ENCODE data around the gene CAP1. TPM values are rescaled to one million over a fixed set of nuclear protein-coding genes. Genes with fewer than 3 reads are reported as not detected.

The CAP1 gene
- total and polyA plus RNA-seq, 9 of the 15 experiments (the other 6 are each of a cell fraction or from before 2014, with no cell fraction given), result 230 to 658 (median 281) TPM

- Histone ChIP-seq H2AFZ (ENCODE audit: low read depth, low read length) (no peak overlapping the region), H3K79me2 (ENCODE audit: control insufficient read depth, insufficient read depth, low read length) (no peaks in the 10 kb centered on the region), H3K4me1 (replicated peaks in 1 of 2; ENCODE audit: control insufficient read depth in 2 of 2, insufficient read depth in 2 of 2, low read length in 2 of 2) (no peaks in the 10 kb centered on the region), H3K9me1 (ENCODE audit: control insufficient read depth, insufficient read depth, low read length) (no peaks in the 10 kb centered on the region), H3K4me3 (no peak overlapping the region), H3K36me3 (ENCODE audit: control insufficient read depth, insufficient read depth, low read length) (no peaks in the 10 kb centered on the region), H3K9ac (ENCODE audit: insufficient read depth in 1 of 2, low read depth in 2 of 2, low read length in 2 of 2) (no peak overlapping the region), H3K27ac (ENCODE audit: extremely low read depth, low read depth, low read length) (no peak overlapping the region), H3K27me3 (ENCODE audit: control insufficient read depth in 2 of 2, insufficient read depth in 2 of 2, low read length in 2 of 2) (no peaks in the 10 kb centered on the region; a peak in 1 of 5 replicates), H4K20me1 (replicated peaks; ENCODE audit: control insufficient read depth, insufficient read depth, low read length) (no peaks in the 10 kb centered on the region), H3K4me2 (ENCODE audit: insufficient read depth, low read length) (no peak overlapping the region), H3K9me3 (replicated peaks; ENCODE audit: control insufficient read depth, insufficient read depth, low read depth, low read length) (no peaks in the 10 kb centered on the region)
- intact Hi-C loops (cut with micrococcal nuclease), result no loop called here
- CTCF ChIA-PET (ENCODE audit: low intra/inter-chr PET ratio), result interaction anchor here (0.6 kb wide), 1 partner anchor 174 kb away, joined by 4 read pairs; no protein-coding TSS in a partner anchor
- in situ Hi-C loops (cut with MboI), result no loop called here
- WGBS (ENCODE audit: insufficient coverage, low coverage, missing lambda C conversion rate), result 24% methylated on average over 2 of the region's 2 CpGs
- BruUV-seq (replicated peaks), result no TSS peak
- DNase-seq (ENCODE audit: extremely low read depth in 1 of 4, low spot score in 3 of 4) (no peak), ATAC-seq (no peak), FAIRE-seq (no peak)
- POLR2A ChIA-PET, result interaction anchor here (0.9 to 1.5 kb wide), 4 partner anchors 15 to 48 kb away, joined by 3 to 4 read pairs (median 4); partner anchors contain the start of gene CAP1
- TF ChIP-seq HNRNPH1 (optimal IDR thresholded peaks at IDR 0.05; ENCODE audit: low read depth, low read length), result no peak
- no peak for TF ChIP-seq SAFB2 (IDR thresholded peaks at IDR 0.05; ENCODE audit: borderline replicate concordance, low read depth, low read length, severe bottlenecking)
- TF ChIP-seq, protein P1, sequence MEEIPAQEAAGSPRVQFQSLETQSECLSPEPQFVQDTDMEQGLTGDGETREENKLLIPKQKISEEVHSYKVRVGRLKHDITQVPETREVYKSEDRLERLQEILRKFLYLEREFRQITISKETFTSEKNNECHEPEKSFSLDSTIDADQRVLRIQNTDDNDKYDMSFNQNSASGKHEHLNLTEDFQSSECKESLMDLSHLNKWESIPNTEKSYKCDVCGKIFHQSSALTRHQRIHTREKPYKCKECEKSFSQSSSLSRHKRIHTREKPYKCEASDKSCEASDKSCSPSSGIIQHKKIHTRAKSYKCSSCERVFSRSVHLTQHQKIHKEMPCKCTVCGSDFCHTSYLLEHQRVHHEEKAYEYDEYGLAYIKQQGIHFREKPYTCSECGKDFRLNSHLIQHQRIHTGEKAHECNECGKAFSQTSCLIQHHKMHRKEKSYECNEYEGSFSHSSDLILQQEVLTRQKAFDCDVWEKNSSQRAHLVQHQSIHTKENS (CRISPR knock-in tag; IDR thresholded peaks at IDR 0.05), result no peak
- TF ChIP-seq, protein P2, sequence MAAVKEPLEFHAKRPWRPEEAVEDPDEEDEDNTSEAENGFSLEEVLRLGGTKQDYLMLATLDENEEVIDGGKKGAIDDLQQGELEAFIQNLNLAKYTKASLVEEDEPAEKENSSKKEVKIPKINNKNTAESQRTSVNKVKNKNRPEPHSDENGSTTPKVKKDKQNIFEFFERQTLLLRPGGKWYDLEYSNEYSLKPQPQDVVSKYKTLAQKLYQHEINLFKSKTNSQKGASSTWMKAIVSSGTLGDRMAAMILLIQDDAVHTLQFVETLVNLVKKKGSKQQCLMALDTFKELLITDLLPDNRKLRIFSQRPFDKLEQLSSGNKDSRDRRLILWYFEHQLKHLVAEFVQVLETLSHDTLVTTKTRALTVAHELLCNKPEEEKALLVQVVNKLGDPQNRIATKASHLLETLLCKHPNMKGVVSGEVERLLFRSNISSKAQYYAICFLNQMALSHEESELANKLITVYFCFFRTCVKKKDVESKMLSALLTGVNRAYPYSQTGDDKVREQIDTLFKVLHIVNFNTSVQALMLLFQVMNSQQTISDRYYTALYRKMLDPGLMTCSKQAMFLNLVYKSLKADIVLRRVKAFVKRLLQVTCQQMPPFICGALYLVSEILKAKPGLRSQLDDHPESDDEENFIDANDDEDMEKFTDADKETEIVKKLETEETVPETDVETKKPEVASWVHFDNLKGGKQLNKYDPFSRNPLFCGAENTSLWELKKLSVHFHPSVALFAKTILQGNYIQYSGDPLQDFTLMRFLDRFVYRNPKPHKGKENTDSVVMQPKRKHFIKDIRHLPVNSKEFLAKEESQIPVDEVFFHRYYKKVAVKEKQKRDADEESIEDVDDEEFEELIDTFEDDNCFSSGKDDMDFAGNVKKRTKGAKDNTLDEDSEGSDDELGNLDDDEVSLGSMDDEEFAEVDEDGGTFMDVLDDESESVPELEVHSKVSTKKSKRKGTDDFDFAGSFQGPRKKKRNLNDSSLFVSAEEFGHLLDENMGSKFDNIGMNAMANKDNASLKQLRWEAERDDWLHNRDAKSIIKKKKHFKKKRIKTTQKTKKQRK (IDR thresholded peaks at IDR 0.05; ENCODE audit: borderline replicate concordance, low read depth, low read length), result no peak
These were observed 48.3 kb upstream of the CAP1 start for GRCh38 chr1:39992234-39992633.
